GM21529 (cell line): Measurements from ENCODE around the gene RSBN1L.
"Not testable (repeated sequence)": the region's sequence is repeated elsewhere in the genome, so short reads cannot be mapped to it uniquely, and the experiment has no call there.

ENCODE experiments used
- ATAC-seq: cut with Tn5 transposase; IDR thresholded peaks from one replicate; pipeline ENCODE4 v1.9.1; 2021; ENCODE audit not compliant: unreplicated experiment

RSBN1L gene

DNA sequence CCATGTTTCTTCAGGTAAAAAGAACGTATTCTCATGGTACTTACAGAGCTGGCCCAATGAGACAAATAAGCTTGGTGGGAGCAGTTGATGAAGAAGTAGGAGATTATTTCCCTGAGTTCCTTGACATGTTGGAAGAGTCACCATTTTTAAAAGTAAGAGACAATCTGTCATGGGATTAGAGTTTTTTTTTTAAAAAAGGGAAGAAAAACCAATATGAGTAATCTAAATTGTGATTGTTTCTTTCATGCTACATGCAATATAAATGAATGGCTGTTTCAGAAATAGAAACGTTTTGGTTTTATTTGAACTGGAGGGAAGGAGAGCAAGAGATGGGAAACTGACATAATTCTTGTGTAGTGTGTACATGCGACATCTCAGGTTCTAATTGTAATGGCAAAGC is 69.2 kb downstream of the RSBN1L start:
- no peak for ATAC-seq

GRCh38 chr7:77765906-77766800 is 69.9 kb downstream of the RSBN1L start:
- no peak for ATAC-seq

DNA sequence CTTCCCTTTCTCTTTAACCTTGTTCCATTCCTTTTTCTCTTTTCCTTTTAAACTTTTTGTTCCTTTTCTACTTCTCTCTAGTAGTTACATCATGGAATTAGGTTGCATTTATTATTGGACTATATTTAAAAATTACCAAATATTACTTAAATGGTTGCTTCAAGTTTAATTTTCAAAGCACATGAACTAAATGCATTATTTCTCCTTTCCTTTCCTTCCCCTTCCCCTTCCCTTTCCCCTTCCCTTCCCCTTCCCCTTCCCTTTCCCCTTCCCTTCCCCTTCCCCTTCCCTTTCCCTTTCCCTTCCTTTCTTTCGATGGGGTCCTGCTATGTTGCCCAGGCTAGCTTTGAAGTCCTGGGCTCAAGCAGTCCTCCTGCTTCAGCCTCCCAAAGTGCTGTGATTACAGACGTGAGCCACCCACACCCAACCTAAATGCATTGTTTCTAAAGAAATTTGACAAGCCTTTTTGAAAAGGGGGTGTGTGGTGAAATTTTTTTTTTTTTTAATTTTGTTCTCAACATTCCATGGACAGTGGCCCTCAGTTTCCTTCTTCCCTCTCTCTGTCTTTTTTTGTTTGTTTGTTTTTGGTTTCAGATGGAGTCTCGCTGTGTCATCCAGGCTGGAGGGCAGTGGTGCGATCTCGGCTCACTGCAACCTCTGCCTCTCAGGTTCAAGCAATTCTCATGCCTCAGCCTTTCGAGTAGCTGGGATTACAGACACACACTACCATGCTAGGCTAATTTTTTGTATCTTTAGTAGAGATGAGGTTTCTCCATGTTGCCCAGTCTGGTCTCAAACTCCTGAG is 70.7 kb downstream of the RSBN1L start:
- no peak for ATAC-seq

DNA sequence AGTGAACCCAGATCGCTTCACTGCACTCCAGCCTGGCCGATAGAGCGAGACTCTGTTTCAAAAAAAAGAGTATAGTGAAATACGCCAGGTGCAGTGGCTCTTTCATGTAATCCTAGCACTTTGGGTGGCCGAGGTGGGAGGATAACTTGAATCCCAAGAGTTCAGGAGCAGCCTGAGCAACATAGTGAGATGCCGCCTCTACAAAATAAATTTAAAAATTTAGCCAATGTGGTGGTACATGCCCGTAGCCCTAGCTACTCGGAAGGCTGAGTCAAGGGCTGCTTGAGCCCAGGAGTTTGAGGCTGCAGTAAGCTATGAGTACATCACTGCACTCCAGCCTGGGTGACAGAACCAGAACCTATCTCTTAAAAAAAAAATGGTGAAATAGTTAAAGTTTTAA is 74.1 kb downstream of the RSBN1L start:
- no peak for ATAC-seq

DNA sequence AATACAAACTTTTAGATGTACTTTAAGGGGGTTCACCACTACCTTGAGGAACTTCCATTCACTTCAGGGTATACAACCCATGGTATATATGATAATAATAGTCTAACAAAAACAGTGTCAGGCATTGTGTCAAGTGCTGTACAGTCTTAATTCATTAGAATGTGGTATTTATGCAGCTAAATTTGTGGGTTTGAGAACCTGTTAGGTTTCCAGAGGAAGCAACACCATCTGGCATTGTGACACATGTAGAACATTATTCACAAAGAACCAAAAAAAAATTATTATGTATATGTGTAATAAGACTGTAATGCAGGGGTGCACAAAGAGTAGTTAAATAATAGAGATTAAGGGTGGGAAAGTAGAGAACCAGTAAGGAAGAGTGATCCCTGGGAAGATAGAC is 75.6 kb downstream of the RSBN1L start:
- ATAC-seq = no peak

DNA sequence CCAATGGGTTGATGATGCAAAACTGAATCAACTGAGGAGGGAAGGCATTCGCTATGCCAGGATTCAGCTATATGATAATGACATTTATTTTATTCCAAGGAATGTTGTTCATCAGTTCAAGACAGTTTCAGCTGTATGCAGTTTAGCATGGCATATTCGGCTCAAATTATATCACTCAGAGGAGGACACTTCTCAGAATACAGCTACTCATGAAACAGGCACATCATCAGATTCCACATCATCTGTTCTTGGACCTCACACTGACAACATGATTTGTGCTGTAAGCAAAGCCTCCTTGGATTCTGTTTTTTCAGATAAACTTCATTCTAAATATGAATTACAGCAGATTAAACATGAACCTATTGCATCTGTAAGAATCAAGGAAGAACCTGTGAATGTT is 82.3 kb downstream of the RSBN1L start:
- no peak for ATAC-seq

- ATAC-seq = no peak
Measured at GRCh38 chr7:77782383-77782782, 86.1 kb downstream of the RSBN1L start.

- no peak for ATAC-seq
Measured at GRCh38 chr7:77783111-77783510, 86.9 kb downstream of the RSBN1L start.

DNA sequence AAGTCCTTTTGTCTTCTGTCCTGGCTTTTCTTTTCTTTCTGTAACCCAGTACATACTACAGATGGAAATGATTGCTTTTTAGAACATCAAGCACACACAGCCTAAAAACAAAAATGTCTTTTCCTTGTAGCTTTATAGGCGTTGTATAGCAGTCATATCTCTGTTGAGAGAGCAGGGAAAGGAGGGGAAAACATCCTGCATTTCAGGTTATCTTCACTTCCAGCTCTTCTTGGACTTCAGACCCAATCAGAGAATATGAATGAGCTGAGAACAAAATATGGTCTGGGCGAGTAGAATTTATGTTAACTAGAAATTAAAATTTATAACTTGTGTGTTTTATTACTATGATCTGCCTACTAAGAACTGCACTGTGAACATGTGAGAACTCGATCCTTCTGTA is 87.3 kb downstream of the RSBN1L start:
- no peak for ATAC-seq

DNA sequence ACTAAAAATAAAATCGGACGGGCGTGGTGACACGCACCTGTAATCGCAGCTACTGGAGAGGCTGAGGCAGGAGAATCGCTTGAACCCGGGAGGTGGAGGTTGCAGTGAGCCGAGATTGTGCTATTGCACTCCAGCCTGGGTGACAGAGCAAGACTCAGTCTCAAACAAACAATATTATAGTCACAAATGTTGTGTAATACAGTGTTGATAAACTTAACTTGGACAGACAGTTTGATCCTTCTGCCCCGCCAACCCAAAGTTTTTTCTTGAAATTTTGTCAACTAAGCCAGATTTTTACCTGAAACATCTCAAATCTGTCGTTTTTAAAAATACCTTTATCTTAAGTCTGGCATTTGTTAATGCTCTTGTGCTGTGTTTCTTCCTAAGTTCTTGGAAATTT is 88.2 kb downstream of the RSBN1L start:
- ATAC-seq = not testable (repeated sequence)

GRCh38 chr7:77786018-77786417 is 89.8 kb downstream of the RSBN1L start:
- ATAC-seq = no peak

- ATAC-seq = no peak
Measured at GRCh38 chr7:77786741-77787140, 90.5 kb downstream of the RSBN1L start.

- no peak for ATAC-seq
Measured at GRCh38 chr7:77788327-77788902, 92.2 kb downstream of the RSBN1L start.

DNA sequence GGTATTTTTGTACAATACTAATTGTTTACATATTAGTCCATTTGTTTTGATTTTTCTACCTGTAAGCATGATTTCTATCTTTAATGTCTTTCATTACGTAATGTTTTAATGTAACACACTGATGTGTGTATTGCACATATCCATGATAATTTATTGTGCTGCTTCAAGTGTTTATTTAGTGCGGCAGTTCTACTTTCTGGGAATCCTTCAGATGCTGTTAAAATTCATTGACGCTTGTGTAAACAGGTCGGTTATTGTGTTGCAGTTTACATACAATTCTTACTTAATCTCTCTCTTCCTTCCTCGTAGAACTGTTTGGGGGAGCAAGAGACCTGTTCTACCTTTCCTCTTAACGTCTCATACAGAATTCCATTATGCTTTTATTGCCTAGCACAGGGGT is 95.1 kb downstream of the RSBN1L start:
- ATAC-seq = no peak

DNA sequence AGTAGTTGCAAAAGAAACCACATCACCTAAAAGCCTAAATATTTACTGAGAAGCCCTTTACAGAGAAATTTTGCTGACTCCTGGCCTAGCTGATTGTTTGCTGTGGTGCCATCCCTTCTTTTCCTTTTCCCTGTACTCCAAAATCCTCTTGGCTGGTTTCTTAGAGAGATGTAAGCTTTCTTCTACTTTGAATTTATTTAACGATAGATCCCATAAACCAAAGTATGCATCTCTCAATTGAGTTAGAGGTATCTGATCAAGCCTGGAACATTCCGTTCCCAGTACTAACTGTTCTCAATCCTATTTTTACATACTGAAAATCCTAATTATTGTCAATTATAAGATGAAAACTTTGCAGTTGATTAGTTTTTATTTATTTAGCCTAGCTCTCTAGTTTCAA is 95.7 kb downstream of the RSBN1L start:
- ATAC-seq = no peak

DNA sequence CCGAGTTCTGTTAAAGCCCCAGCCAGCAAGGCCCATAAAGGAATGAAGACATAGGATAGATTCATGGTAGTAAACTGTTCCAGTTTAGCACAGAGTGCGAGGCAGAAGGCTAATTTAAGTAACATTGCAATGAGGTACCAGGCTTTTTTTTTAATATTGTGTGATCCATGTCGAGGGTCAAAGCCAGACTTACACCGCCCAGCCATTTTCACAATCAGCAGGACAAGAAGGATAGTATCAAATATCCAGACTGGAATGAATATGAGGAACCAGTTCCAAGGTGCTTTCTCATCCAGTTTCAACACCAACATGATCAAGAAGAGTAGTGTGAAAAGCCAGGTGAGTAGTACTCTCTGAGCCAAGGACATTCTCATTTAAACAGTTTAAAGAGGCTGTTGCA is 97.7 kb downstream of the RSBN1L start:
- no peak for ATAC-seq

- ATAC-seq = no peak
Measured at GRCh38 chr7:77796109-77796508, 99.8 kb downstream of the RSBN1L start.

DNA sequence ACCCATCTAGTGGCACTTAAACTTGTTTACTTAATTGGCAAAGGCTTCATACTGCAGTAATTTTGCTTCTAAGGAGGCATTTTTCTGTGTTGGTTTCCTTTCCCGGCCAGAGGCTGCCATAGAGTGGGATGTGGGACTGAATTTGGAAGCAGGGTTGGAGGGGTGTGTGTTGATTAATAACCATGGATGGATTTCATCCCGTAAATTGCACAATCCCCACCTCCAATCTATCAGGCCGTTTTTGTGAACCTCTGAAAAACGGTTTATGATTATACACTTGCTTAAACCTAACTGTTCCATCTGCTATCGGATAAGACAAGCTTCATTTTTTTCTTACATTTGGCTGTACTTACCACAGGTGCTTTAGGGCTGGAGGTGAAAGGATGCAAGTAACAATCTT is 100.7 kb downstream of the RSBN1L start:
- ATAC-seq = no peak

DNA sequence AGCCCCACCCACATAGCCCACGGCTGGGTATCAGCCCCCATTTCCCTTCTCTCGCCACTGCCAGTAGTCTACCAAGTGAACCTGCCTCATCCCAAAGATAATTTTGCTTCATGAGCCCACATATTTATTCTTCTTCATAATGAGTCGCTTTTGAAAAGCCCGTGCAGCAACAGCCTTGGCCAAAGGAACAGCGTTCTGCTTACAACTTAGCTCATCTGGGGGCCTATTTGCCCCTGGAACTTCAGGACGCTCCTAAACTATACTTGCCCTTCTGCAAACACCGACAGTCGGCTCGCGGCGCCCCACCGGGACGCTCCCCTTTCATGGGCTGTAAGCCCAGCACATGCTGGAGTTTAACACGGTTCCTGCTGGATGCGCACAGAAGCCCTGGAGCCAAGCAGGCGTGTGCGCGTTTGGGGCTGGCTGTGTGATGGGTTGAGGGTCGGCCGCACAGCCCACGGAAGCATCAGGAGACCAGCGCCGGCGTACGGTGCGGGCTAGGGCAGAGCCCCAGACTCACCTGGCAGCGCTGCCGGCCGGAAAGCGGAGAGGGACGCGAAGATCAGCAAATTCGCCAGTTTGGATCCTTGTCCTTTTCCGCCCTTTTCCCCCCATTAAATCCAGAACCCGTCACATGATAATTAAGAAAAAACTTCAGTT is 101.6 kb downstream of the RSBN1L start:
- peak; percentile 21 for ATAC-seq

- ATAC-seq = peak; percentile 87
Measured at GRCh38 chr7:77798394-77799077, 102.3 kb downstream of the RSBN1L start, which contains the start of the genes PHTF2 and TMEM60. PHTF2 (plus strand) TSS chr7:77798773. TMEM60 (minus strand) TSS chr7:77798434; CDS start chr7:77794373, 4,061 bp downstream.
